Psoas muscle (tissue), 8 donors: Measurements from ENCODE around the gene BDH1. TPM values are rescaled to one million over a fixed set of nuclear protein-coding genes. Genes with fewer than 3 reads are reported as not detected.

Experiments used
- ATAC-seq, 4 donors: fragments of 200-7000 bp; cut with Tn5 transposase; one replicate each; pipeline ENCODE4 v1.9.1; 2020; ENCODE audit warnings: moderate library complexity in 3 of 4, mild to moderate bottlenecking in 2 of 4
- DNase-seq, 2 donors: peaks; one replicate each; pipeline ENCODE4 v3.0.0-alpha.2; 2020
- H3K27ac ChIP-seq: fragments of 200-600 bp; one replicate; pipeline ENCODE4 v1.8.0; 2022
- H3K27me3 ChIP-seq, 3 donors: fragments of 200-600 bp in 1 of 3; one replicate each; pipeline versions ENCODE4 v1.6.1 to v1.8.0; 2013 to 2022; ENCODE audit warnings: low read length in 2 of 3, mild to moderate bottlenecking in 2 of 3, moderate library complexity in 1 of 3; ENCODE audit not compliant: insufficient read depth in 3 of 3
- H3K36me3 ChIP-seq, 2 donors: fragments of 200-600 bp in 1 of 2; one replicate each; pipeline versions ENCODE4 v1.6.1 to v1.8.0; 2013 to 2022; ENCODE audit warnings: low read depth in 1 of 2, mild to moderate bottlenecking in 1 of 2, moderate library complexity in 1 of 2; ENCODE audit not compliant: insufficient read depth in 1 of 2
- H3K4me1 ChIP-seq: fragments of 200-600 bp; one replicate; pipeline ENCODE4 v1.8.0; 2022
- H3K4me3 ChIP-seq: fragments of 200-600 bp; one replicate; pipeline ENCODE4 v1.8.0; 2022; ENCODE audit warnings: mild to moderate bottlenecking
- H3K9me3 ChIP-seq: fragments of 200-600 bp; one replicate; pipeline ENCODE4 v1.8.0; 2022
- CTCF ChIP-seq: fragments of 200-600 bp; IDR thresholded peaks from one replicate; pipeline ENCODE4 v1.8.0; 2022; ENCODE audit warnings: antibody characterized with exemption
- WGBS, 3 donors: extraction: QIAGEN DNeasy Blood & Tissue Kit; methylation state at CpG; one replicate each; pipeline versions ENCODE4 v1.1.6 to v1.1.7; 2013; 5-methylcytosine and 5-hydroxymethylcytosine counted together
- intact Hi-C, 2 donors: fragments of 100-400 bp; cut with DNase I; formaldehyde crosslinking; loops; one replicate each; pipeline versions ENCODE4 v1.11.0 to v1.14.2; 2022
- polyA plus RNA-seq, 3 donors: library from polyadenylated mRNA; stranded (reverse); fragments of 200-250 nt; gene quantifications; one replicate each; pipeline ENCODE4 v1.2.3, GENCODE V29; 2013
- total RNA-seq, 4 donors: library from RNA; stranded (reverse); fragmentation: NEBNext Ultra II Directional in 2 of 4; extraction: Animal tissue kit (Norgen Biotek cat#: 25700) in 2 of 4; gene quantifications; one replicate each; pipeline versions ENCODE4 v1.2.1 to v1.2.4, GENCODE V29; 2021 to 2023
- donor health status: healthy with polysubstance abuse.
- donor health status: DM: no; HTN: no; CAD: no; lungs with moderate emphysema.
- donor health status: Bipolar disorder and iron deficiency.
- donor health status: healthy.
- donor health status: DM: yes; HTN: yes; CAD: no.
- donor health status: DM: no; HTN: no; CAD: no.
- donor health status: DM: no; HTN: no; CAD: no.
- donor health status: DM: yes; HTN: yes; CAD: no.

BDH1 gene
- total and polyA plus RNA-seq, 7 donors = 5.4 to 47.6 (median 16.0) TPM

- H3K4me1 ChIP-seq = no peaks in the 10 kb centered on the region
Observed at GRCh38 chr3:197504229-197504628, 51.5 kb downstream of the BDH1 start.

GRCh38 chr3:197503652-197504051, 52.1 kb downstream of the BDH1 start:
- ATAC-seq (no peak), DNase-seq (no peak)
- WGBS, 3 donors = 79 to 96% (median 86%) methylated on average over 1 of the region's 1 CpG
- no peaks in the 10 kb centered on the region for H3K9me3 ChIP-seq
- no peak overlapping the region for H3K27ac ChIP-seq
- intact Hi-C loops = no loop called here
- H3K4me3 ChIP-seq = no peak overlapping the region
- H3K4me1 ChIP-seq = no peaks in the 10 kb centered on the region
- H3K36me3 ChIP-seq = no peaks in the 10 kb centered on the region
- peaks cover 0 to 4% (median 0%) of the 10 kb centered on the region in 3 donors for H3K27me3 ChIP-seq
- TF ChIP-seq CTCF = no peak

More at GRCh38 chr3:197504229-197504628, 51.5 kb downstream of the BDH1 start:
- no peak for TF ChIP-seq CTCF
- Histone ChIP-seq H3K36me3 (no peaks in the 10 kb centered on the region), H3K4me3 (no peak overlapping the region), H3K27ac (no peak overlapping the region), H3K27me3 (peaks cover 0 to 4% (median 0%) of the 10 kb centered on the region in 3 donors), H3K9me3 (no peaks in the 10 kb centered on the region)
- WGBS, 3 donors = 66 to 78% (median 69%) methylated on average over 7 of the region's 7 CpGs
- DNase-seq (no peak), ATAC-seq (no peak)
- intact Hi-C loops = no loop called here

- no peak overlapping the region for H3K4me3 ChIP-seq
- WGBS, 3 donors = 66 to 72% (median 67%) methylated on average over 12 of the region's 12 CpGs
- TF ChIP-seq CTCF = peak; percentile 19
- no peak for DNase-seq
- H3K27me3 ChIP-seq = no peaks in the 10 kb centered on the region
- no peaks in the 10 kb centered on the region for H3K4me1 ChIP-seq
- peak in 2 of 4 donors; percentile 51 to 54 for ATAC-seq
- no peaks in the 10 kb centered on the region for H3K9me3 ChIP-seq
- H3K36me3 ChIP-seq = no peaks in the 10 kb centered on the region
- intact Hi-C loops = no loop called here
- H3K27ac ChIP-seq = no peak overlapping the region
Observed at GRCh38 chr3:197501879-197502620, 53.7 kb downstream of the BDH1 start.

GRCh38 chr3:197501496-197501878, 54.3 kb downstream of the BDH1 start:
- Histone ChIP-seq H3K9me3 (no peaks in the 10 kb centered on the region), H3K27ac (no peak overlapping the region), H3K27me3 (no peaks in the 10 kb centered on the region), H3K36me3 (no peaks in the 10 kb centered on the region), H3K4me1 (no peaks in the 10 kb centered on the region), H3K4me3 (no peak overlapping the region)
- intact Hi-C loops = no loop called here
- DNase-seq (no peak), ATAC-seq (no peak)
- 71 to 93% (median 90%) methylated on average over 1 of the region's 1 CpG for WGBS, 3 donors
- TF ChIP-seq CTCF = no peak

- H3K36me3 ChIP-seq = no peaks in the 10 kb centered on the region
- no peaks in the 10 kb centered on the region for H3K4me1 ChIP-seq
- no peak overlapping the region for H3K4me3 ChIP-seq
- DNase-seq (no peak), ATAC-seq (no peak)
- no peak overlapping the region for H3K27ac ChIP-seq
- intact Hi-C loops = no loop called here
- H3K27me3 ChIP-seq = no peaks in the 10 kb centered on the region
- no peaks in the 10 kb centered on the region for H3K9me3 ChIP-seq
- no peak for TF ChIP-seq CTCF
Observed at GRCh38 chr3:197500812-197501211, 55.0 kb downstream of the BDH1 start.
